HG03442 (cell line): Measurements from ENCODE around the gene SHOC2.
A peak's percentile ranks its signal among the peaks of the same experiment; 100 is the strongest.

Experiments used
- ATAC-seq: cut with Tn5 transposase; IDR thresholded peaks from one replicate; pipeline ENCODE4 v1.9.1; 2021; ENCODE audit warnings: mild to moderate bottlenecking, moderate library complexity; ENCODE audit not compliant: unreplicated experiment

Gene SHOC2

GRCh38 chr10:110979611-110980010 is 60.2 kb downstream of the SHOC2 start:
- no peak for ATAC-seq

DNA sequence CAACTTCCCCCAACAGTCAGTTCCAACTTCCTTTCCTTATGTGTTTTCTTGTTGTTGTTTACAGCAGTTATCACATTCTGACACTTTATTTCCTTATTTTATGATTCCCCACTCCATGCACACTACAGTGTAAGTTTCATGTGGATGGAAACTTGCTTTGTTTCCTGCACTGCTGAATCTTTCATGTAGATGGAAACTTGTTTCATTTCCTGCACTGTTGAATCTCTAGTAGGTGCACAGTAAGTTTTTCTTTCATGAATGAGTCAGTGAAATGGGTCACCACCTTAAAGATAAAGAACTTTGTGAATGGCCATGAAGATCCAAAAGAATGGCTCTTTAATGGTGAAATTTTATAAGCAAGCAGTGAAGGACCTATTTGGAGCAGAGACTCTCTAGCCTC is 61.4 kb downstream of the SHOC2 start:
- ATAC-seq = no peak

DNA sequence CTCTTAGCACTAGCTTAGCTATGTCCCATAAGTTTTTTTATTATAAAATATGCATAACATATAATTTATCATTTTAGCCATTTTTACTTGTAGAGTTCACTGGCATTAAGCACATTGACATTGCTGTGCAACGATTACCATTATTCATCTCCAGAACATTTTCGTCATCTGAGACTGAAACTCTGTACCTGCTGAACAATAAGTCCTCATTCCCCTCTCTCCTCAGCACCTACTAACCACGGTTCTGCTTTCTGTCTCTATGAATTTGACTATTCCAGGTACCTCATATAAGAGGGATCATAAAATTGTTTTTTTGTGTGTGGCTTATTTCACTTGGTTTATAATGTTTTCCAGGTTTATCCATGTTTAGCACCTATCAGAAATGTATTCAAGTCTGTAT is 64.1 kb downstream of the SHOC2 start:
- no peak for ATAC-seq

DNA sequence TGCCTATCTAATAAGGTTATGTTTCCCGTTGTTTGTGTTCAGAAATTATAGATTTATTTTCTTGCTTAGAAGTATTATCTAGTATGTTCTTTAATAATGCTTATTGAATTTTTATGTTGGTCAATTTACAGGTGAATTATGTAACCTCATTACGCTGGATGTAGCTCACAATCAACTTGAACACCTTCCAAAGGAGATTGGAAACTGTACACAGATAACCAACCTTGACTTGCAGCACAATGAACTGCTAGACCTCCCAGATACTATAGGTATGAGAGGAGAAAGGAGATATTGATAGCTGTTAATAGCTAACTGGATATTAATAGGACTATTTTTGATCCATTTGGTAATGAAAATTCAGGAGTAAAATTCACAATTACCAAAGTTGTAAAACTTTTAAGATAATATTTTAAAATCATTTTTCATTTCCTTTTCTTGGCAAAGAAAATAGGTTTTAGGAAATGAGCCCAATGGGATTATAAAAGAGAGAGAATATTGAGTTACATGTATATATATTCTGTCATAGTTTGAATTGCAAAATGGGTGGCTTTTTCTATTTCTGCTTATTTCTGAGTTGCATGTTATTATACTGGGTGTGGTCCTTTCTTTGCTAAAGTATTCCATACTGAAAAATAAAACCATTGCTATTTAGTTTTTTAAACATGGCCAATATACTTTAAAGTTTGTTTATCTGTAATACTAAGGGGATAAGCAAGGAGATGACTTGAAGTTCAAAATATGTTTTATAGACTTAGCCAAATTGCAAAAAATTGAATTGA is 66.3 kb downstream of the SHOC2 start:
- no peak for ATAC-seq

- ATAC-seq = no peak
These were observed 69.6 kb downstream of the SHOC2 start for GRCh38 chr10:110989016-110989415.

GRCh38 chr10:110992006-110992800 is 72.8 kb downstream of the SHOC2 start:
- no peak for ATAC-seq

DNA sequence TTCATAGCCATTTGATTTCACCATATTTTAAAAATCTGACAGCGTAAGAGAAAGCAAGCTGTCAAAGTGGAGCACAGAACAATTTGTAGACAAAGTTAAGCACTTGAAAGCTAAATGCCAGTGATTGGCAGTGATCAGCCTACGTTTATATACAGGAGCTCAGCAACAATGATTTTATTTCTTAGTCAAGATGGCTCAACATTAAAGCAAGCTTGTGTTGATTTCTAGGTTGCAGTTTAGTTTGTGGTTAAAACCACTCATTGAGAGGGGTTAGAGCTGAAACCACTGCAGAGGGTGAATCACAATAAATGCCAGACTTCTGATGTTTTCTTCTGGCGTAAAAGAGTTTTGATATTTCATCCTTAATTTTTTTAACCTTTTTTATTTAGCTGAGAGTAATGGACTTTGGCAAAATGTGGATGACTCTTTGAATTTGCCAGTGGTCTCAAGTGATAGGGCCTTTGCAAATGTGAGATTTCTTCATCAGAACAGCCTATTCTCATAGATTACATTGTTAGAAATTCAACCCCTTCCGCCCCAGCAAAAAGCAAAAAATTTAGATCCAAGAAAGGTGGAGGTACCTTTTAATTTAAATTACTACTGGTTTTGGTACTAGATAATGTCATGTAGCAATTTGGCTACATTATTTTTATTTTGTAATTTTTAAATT is 73.8 kb downstream of the SHOC2 start:
- ATAC-seq = peak; percentile 65

GRCh38 chr10:110994406-110995086 is 75.1 kb downstream of the SHOC2 start:
- ATAC-seq = no peak

DNA sequence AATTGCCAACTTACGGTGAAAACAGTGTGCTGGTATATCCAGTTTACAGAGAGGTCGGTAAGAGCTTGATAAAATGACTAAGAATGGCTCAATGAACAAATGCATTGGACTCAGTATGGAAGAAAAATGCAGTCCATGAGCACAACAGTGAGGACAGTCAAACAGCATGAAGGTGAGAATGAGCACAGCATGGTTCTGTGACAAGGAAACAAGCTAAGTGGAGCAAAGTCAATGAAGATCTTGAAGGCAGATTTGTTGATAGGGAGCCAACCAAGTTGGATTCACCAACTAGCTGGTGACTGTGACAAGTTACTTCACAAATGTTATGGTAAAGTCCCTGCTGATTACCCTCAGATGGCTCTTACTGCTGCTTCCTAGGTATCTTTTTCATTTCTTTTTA is 75.9 kb downstream of the SHOC2 start:
- no peak for ATAC-seq

- ATAC-seq = no peak
These were observed 76.9 kb downstream of the SHOC2 start for GRCh38 chr10:110996256-110996655.

GRCh38 chr10:111004016-111004415 is 84.6 kb downstream of the SHOC2 start:
- ATAC-seq = no peak

DNA sequence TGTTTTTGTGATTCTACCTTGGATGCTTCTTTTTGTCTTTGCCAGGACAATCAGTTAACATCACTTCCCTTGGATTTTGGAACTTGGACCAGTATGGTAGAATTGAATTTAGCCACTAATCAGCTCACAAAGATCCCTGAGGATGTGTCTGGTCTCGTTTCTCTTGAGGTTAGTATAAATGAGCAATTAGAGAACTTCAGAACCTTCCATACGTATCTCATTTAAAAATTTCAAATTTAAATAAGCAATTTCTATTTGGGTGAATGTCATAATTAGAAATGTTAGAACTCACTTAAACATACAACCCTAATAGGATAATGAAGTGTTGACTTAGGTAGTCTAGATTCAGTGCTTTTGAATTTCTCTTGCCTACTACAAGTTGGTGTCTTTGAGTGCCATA is 88.1 kb downstream of the SHOC2 start:
- ATAC-seq = no peak

GRCh38 chr10:111015181-111015580 is 95.8 kb downstream of the SHOC2 start:
- no peak for ATAC-seq

GRCh38 chr10:111017098-111017497 is 97.7 kb downstream of the SHOC2 start:
- peak; percentile 41 for ATAC-seq

DNA sequence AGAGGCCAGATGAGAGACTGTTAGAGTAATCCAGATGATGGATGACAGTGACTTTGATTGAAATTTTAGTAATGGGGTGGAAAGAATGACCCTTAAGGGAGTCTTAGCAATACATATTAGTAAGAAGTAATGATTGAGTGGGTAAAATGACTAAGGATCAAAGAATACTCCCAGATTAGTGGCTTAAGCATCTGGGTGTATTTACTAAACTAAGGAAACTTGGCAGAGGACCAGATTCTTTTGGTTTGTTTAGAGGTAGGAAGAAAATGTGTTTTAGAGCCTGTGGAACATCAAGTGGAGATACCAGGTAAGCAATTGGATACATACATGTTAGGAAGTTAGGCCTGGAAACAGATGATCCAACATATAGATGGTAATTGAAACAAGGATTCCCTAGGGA is 98.6 kb downstream of the SHOC2 start:
- no peak for ATAC-seq

DNA sequence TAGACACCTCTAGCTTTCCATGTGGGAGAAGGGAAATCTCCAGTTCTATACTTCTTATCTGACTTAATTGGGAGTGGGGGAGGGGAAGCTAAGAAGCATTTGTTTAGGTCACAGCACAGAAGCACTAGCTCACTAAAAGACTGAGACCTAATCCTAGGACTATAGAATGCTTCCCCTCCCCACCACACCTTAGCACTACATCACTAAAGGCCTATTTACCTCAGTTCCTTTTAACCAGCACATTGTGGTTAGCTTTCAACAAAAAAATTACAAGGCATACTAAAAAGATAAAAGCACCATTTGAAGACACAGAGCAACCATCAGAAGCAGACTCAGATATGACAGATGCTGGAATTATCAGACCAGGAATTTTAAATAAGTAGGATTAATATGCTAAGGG is 103.7 kb downstream of the SHOC2 start:
- no peak for ATAC-seq

GRCh38 chr10:111030042-111030750 is 110.8 kb downstream of the SHOC2 start:
- peak; percentile 74 for ATAC-seq

DNA sequence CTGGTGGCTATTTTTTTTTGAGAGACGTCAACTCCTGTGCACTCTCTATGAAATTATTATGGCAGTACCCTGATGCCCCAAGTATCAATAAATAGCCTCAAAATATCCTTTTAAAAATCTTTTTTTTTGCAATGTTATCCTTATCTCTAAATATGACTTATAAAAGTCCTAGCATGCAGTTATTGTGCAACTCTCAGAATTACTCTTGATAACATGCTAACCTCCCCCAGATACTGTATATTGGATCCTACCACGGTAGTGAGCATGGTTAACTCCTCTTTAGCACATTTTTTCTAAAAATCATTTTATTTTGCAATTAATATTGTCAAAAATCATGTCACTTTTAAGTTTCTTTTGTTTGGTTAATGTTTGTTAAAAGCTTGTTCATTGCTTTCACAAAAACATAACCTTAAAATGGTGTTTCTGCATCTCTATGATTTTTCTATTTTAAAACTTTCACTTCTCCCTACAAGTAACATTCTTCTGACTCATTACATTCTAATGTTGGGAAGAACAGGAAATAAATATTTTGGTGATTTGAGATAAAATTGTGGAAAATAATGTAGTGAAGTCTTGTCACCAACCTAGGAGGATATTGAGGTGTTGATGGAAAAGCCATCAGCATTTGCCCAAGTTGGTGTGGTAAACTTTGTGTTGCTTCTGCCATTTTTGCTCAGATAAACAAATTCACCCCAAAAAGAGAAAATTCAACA is 115.3 kb downstream of the SHOC2 start:
- no peak for ATAC-seq

- no peak for ATAC-seq
These were observed 116.1 kb downstream of the SHOC2 start for GRCh38 chr10:111035542-111035941.

GRCh38 chr10:111037858-111038257 is 118.5 kb downstream of the SHOC2 start:
- no peak for ATAC-seq
